Liver (tissue), 3 donors: Measurements from ENCODE around the gene CFAP57.

Source experiments
- ATF3 ChIP-seq: IDR thresholded peaks from 2 replicates; pipeline ENCODE4 v1.6.1; 2016; ENCODE audit warnings: antibody characterized with exemption
- CTCF ChIP-seq: fragments of 150-350 bp; IDR thresholded peaks from 2 replicates; pipeline ENCODE4 v1.5.1; 2017; ENCODE audit warnings: improper control_type of control experiment, low read depth, low read length; ENCODE audit not compliant: missing input control
- EGR1 ChIP-seq, 2 donors: IDR thresholded peaks; 2 replicates each; pipeline ENCODE4 v1.6.1; 2016 to 2018; ENCODE audit warnings: antibody characterized with exemption in 2 of 2, low read depth in 2 of 2
- GABPA ChIP-seq, 2 donors: IDR thresholded peaks in 1 of 2; conservative IDR thresholded peaks in 1 of 2; 2 replicates each; pipeline ENCODE4 v1.6.1; 2016; ENCODE audit warnings: antibody characterized with exemption in 2 of 2, mild to moderate bottlenecking in 1 of 2, moderate library complexity in 1 of 2
- HNF4G ChIP-seq: IDR thresholded peaks from 2 replicates; pipeline ENCODE4 v1.6.1; 2016; ENCODE audit warnings: antibody characterized with exemption
- MAX ChIP-seq: IDR thresholded peaks from 2 replicates; pipeline ENCODE4 v1.6.1; 2016; ENCODE audit warnings: antibody characterized with exemption
- RAD21 ChIP-seq, 2 donors: IDR thresholded peaks; 2 replicates each; pipeline ENCODE4 v1.6.1; 2016; ENCODE audit warnings: antibody characterized with exemption in 2 of 2, mild to moderate bottlenecking in 2 of 2
- REST ChIP-seq: IDR thresholded peaks from 2 replicates; pipeline ENCODE4 v1.6.1; 2016; ENCODE audit warnings: antibody characterized with exemption, mild to moderate bottlenecking
- RXRA ChIP-seq, 2 donors: IDR thresholded peaks; 2 replicates each; pipeline ENCODE4 v1.6.1; 2017 to 2018; ENCODE audit warnings: antibody characterized with exemption in 2 of 2, mild to moderate bottlenecking in 1 of 2
- SP1 ChIP-seq: IDR thresholded peaks from 2 replicates; pipeline ENCODE4 v1.6.1; 2018; ENCODE audit warnings: antibody characterized with exemption, mild to moderate bottlenecking
- TAF1 ChIP-seq: conservative IDR thresholded peaks from 2 replicates; pipeline ENCODE4 v1.6.1; 2016; ENCODE audit warnings: antibody characterized with exemption, mild to moderate bottlenecking
- YY1 ChIP-seq: IDR thresholded peaks from 2 replicates; pipeline ENCODE4 v1.6.1; 2016; ENCODE audit warnings: antibody characterized with exemption, mild to moderate bottlenecking
- TF ChIP-seq, protein P1 (sequence below): IDR thresholded peaks from 2 replicates; pipeline ENCODE4 v1.6.1; 2016; ENCODE audit warnings: antibody characterized with exemption
- donor health status: healthy.
- donor health status: healthy.

DNA sequence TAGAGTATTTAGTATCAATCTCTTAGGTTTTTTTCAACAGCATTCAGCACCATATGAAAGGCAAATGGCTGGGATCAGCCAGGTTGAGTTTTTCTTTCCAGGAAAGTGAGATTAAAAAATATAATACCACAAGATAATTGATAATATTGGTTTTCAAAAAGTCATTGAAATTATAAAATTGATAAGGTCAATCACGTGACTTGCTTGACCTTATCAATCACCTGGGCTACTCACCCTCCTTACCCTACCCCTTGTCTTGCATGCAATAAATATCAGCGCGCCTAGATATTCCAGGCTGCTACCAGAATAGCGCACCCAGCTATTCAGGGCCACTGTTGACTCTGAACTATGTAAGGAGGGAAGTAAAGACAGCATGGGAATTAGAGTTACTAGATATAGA, 31.5 kb upstream of the CFAP57 start:
- no peak for TF ChIP-seq RXRA (IDR thresholded peaks at IDR 0.05)
- TF ChIP-seq TAF1, result no peak
- TF ChIP-seq GABPA (IDR thresholded peaks at IDR 0.05 in 1 of 2, conservative IDR thresholded peaks at IDR 0.05 in 1 of 2), result no peak
- no peak for TF ChIP-seq CTCF
- TF ChIP-seq RAD21 (IDR thresholded peaks at IDR 0.05), result no peak
- TF ChIP-seq, protein P1, sequence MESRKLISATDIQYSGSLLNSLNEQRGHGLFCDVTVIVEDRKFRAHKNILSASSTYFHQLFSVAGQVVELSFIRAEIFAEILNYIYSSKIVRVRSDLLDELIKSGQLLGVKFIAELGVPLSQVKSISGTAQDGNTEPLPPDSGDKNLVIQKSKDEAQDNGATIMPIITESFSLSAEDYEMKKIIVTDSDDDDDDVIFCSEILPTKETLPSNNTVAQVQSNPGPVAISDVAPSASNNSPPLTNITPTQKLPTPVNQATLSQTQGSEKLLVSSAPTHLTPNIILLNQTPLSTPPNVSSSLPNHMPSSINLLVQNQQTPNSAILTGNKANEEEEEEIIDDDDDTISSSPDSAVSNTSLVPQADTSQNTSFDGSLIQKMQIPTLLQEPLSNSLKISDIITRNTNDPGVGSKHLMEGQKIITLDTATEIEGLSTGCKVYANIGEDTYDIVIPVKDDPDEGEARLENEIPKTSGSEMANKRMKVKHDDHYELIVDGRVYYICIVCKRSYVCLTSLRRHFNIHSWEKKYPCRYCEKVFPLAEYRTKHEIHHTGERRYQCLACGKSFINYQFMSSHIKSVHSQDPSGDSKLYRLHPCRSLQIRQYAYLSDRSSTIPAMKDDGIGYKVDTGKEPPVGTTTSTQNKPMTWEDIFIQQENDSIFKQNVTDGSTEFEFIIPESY, result no peak
- TF ChIP-seq HNF4G, result no peak
- no peak for TF ChIP-seq EGR1 (IDR thresholded peaks at IDR 0.05; ENCODE audit: low read depth in 2 of 2)
- TF ChIP-seq YY1, result no peak
- TF ChIP-seq REST, result no peak
- TF ChIP-seq MAX, result no peak
- no peak for TF ChIP-seq SP1
- no peak for TF ChIP-seq ATF3
